HK-2 (cell line): Measurements from ENCODE around the gene VN1R2.
"Not testable (repeated sequence)": the region's sequence is repeated elsewhere in the genome, so short reads cannot be mapped to it uniquely, and the experiment has no call there.

ENCODE experiments used
- DNase-seq: peaks from one replicate; pipeline ENCODE4 v3.0.0-alpha.2; 2018; ENCODE audit not compliant: unreplicated experiment

VN1R2 gene

GRCh38 chr19:53257715-53258342, at the start of gene VN1R2:
TSS of gene VN1R2 (plus strand) at chr19:53258292. CDS start at chr19:53258376, 84 bp downstream.
- not testable (repeated sequence) for DNase-seq

GRCh38 chr19:53211554-53211953, 46.5 kb upstream of the VN1R2 start:
- not testable (repeated sequence) for DNase-seq

- no peak for DNase-seq
Observed at GRCh38 chr19:53212703-53213320, 45.3 kb upstream of the VN1R2 start.

GRCh38 chr19:53222716-53223115, 35.4 kb upstream of the VN1R2 start:
- DNase-seq: not testable (repeated sequence)

- DNase-seq: no peak
Observed at GRCh38 chr19:53224606-53225005, 33.5 kb upstream of the VN1R2 start.

GRCh38 chr19:53237114-53237777, 20.8 kb upstream of the VN1R2 start:
- no peak for DNase-seq

GRCh38 chr19:53246498-53246897, 11.6 kb upstream of the VN1R2 start:
- DNase-seq: no peak

GRCh38 chr19:53254411-53255341, 3.4 kb upstream of the VN1R2 start, which contains the start of gene ZNF677:
TSS of gene ZNF677 (minus strand) at chr19:53254873. CDS start at chr19:53251550, 3,323 bp downstream.
- DNase-seq: peak; percentile 19

GRCh38 chr19:53267623-53268022, 9.5 kb downstream of the VN1R2 start, which contains the start of gene VN1R4:
TSS of gene VN1R4 (minus strand) at chr19:53267723. CDS start at chr19:53267665, 58 bp downstream.
- DNase-seq: not testable (repeated sequence)

GRCh38 chr19:53269861-53270260, 11.8 kb downstream of the VN1R2 start:
- not testable (repeated sequence) for DNase-seq

- DNase-seq: no peak
Observed at GRCh38 chr19:53272044-53272443, 14.0 kb downstream of the VN1R2 start.

- no peak for DNase-seq
Observed at GRCh38 chr19:53275480-53275879, 17.4 kb downstream of the VN1R2 start.

GRCh38 chr19:53281947-53282346, 23.9 kb downstream of the VN1R2 start:
- DNase-seq: not testable (repeated sequence)

- no peak for DNase-seq
Observed at GRCh38 chr19:53285087-53285486, 27.0 kb downstream of the VN1R2 start.

GRCh38 chr19:53290758-53291549, 32.9 kb downstream of the VN1R2 start:
- no peak for DNase-seq

- no peak for DNase-seq
Observed at GRCh38 chr19:53294786-53295441, 36.8 kb downstream of the VN1R2 start.

- not testable (repeated sequence) for DNase-seq
Observed at GRCh38 chr19:53301341-53301740, 43.2 kb downstream of the VN1R2 start.

- DNase-seq: no peak
Observed at GRCh38 chr19:53308339-53308811, 50.3 kb downstream of the VN1R2 start.
